ENCODE data around the gene TNK1. TPM values are rescaled to one million over a fixed set of nuclear protein-coding genes. Genes with fewer than 3 reads are reported as not detected.

Gene TNK1
- total and polyA plus RNA-seq, 2 donors from 2014 or later, result 7.6 to 9.3 TPM

GRCh38 chr17:7408252-7408727 lies 27.4 kb downstream of the TNK1 start:
- no peak overlapping the region for H3K27ac ChIP-seq (ENCODE audit: low read depth in 2 of 2, low read length in 2 of 2)
- FAIRE-seq, result no peak
- intact Hi-C loops (cut with DNase I), result no loop called here
- TF ChIP-seq CTCF (IDR thresholded peaks at IDR 0.05; ENCODE audit: borderline replicate concordance, extremely low read depth, insufficient read depth), result no peak
- H3K4me1 ChIP-seq (ENCODE audit: control insufficient read depth in 2 of 3, insufficient read depth in 2 of 3, low read depth in 1 of 3, low read length in 3 of 3), result no peaks in the 10 kb centered on the region
- H3K9me3 ChIP-seq (ENCODE audit: control insufficient read depth in 2 of 3, insufficient read depth in 1 of 3, low read length in 3 of 3), result no peaks in the 10 kb centered on the region
- no peaks in the 10 kb centered on the region for H3K36me3 ChIP-seq (ENCODE audit: control insufficient read depth in 2 of 3, insufficient read depth in 3 of 3, low read length in 3 of 3)
- no peaks in the 10 kb centered on the region for H3K27me3 ChIP-seq (ENCODE audit: control insufficient read depth, insufficient read depth, low read length)
- H3K4me3 ChIP-seq (ENCODE audit: low read length in 3 of 3), result no peak overlapping the region
- DNase-seq, result peak in 1 of 5 donors; percentile 53
- no peak overlapping the region for H3K9ac ChIP-seq (ENCODE audit: low read length in 3 of 3)

GRCh38 chr17:7408863-7409262 lies 28.0 kb downstream of the TNK1 start:
- TF ChIP-seq CTCF (IDR thresholded peaks at IDR 0.05; ENCODE audit: borderline replicate concordance, extremely low read depth, insufficient read depth), result no peak

GRCh38 chr17:7409716-7410115 lies 28.8 kb downstream of the TNK1 start:
- no peak overlapping the region for H3K27ac ChIP-seq (ENCODE audit: low read depth in 2 of 2, low read length in 2 of 2)
- no peaks in the 10 kb centered on the region for H3K36me3 ChIP-seq (ENCODE audit: control insufficient read depth in 2 of 3, insufficient read depth in 3 of 3, low read length in 3 of 3)
- no peak overlapping the region for H3K4me3 ChIP-seq (ENCODE audit: low read length in 3 of 3)
- no peaks in the 10 kb centered on the region for H3K4me1 ChIP-seq (ENCODE audit: control insufficient read depth in 2 of 3, insufficient read depth in 2 of 3, low read depth in 1 of 3, low read length in 3 of 3)
- DNase-seq (no peak), FAIRE-seq (no peak)
- no peak overlapping the region for H3K9ac ChIP-seq (ENCODE audit: low read length in 3 of 3)
- no peaks in the 10 kb centered on the region for H3K9me3 ChIP-seq (ENCODE audit: control insufficient read depth in 2 of 3, insufficient read depth in 1 of 3, low read length in 3 of 3)
- no peak for TF ChIP-seq CTCF (IDR thresholded peaks at IDR 0.05; ENCODE audit: borderline replicate concordance, extremely low read depth, insufficient read depth)
- intact Hi-C loops (cut with DNase I), result no loop called here
- H3K27me3 ChIP-seq (ENCODE audit: control insufficient read depth, insufficient read depth, low read length), result no peaks in the 10 kb centered on the region

More at GRCh38 chr17:7408863-7409262, 28.0 kb downstream of the TNK1 start:
- H3K27ac ChIP-seq (ENCODE audit: low read depth in 2 of 2, low read length in 2 of 2), result no peak overlapping the region
- DNase-seq, result no peak
- H3K4me1 ChIP-seq (ENCODE audit: control insufficient read depth in 2 of 3, insufficient read depth in 2 of 3, low read depth in 1 of 3, low read length in 3 of 3), result no peaks in the 10 kb centered on the region
- FAIRE-seq, result no peak
- H3K9me3 ChIP-seq (ENCODE audit: control insufficient read depth in 2 of 3, insufficient read depth in 1 of 3, low read length in 3 of 3), result no peaks in the 10 kb centered on the region
- H3K9ac ChIP-seq (ENCODE audit: low read length in 3 of 3), result no peak overlapping the region
- intact Hi-C loops (cut with DNase I), result no loop called here
- H3K36me3 ChIP-seq (ENCODE audit: control insufficient read depth in 2 of 3, insufficient read depth in 3 of 3, low read length in 3 of 3), result no peaks in the 10 kb centered on the region
- H3K4me3 ChIP-seq (ENCODE audit: low read length in 3 of 3), result no peak overlapping the region
- no peaks in the 10 kb centered on the region for H3K27me3 ChIP-seq (ENCODE audit: control insufficient read depth, insufficient read depth, low read length)

All from kidney (tissue), 14 donors.